SHP77 treated with DMSO at 0.1 percent for 48 hours (cell line): ENCODE data around the gene B3GAT3.
A peak's percentile ranks its signal among the peaks of the same experiment; 100 is the strongest.
"Not testable (repeated sequence)": the region's sequence is repeated elsewhere in the genome, so short reads cannot be mapped to it uniquely, and the experiment has no call there.

Source experiments
- DNase-seq: peaks from one replicate; lab custom pipeline; 2025; lab: John Stamatoyannopoulos, UW

Gene B3GAT3

DNA sequence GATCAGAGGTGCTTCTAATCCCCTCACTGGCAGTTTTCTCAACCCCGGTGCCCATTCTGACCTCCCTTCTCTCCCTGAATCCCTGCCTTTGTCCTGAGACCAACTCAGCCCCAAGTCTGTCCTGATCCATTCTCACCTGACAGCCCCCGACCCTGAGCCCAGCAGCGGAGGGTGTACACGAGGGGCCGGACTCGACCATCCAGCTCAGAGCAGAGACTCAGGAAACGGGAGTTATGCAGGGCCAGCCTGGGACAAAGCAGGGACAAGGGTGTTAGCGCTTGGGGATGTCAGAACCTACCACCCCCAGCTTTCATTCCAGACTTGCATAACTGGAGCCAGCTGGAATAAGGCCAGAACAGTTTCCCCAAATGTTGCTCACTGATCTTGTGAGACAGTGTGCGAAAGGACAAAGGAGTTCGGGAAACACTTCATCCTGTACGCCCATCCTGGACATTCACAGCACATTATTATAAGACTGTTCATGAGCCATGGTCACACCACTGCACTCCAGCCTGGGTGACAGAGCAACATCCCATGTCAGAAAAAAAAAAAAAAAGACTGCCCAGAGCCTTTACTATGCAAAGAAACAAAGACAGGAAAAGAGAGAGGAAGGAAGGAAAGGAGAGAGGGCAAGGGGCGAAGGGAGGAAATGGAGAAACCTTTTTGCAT lies 44.6 kb downstream of the B3GAT3 start:
- DNase-seq, result no peak

DNA sequence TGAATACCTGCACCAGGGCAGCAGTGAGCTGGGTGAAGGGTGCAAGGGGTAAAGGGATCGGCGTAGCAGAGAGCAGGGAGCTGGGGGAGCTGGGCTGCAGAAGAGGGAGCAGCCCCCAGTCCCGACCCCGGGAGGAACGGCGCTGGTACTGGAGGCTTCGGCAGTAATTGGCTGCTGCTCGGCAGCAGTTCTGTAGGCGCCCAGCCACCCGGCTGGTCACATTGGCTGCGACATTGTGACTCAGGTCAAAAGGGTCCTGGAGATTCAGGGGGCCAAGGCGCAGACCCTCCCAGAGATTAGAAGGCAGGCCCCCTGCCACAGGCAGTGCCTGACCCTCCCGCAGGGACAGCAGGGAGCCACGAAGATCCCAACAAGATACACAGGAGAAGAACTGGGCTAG lies 45.9 kb downstream of the B3GAT3 start:
- no peak for DNase-seq

DNA sequence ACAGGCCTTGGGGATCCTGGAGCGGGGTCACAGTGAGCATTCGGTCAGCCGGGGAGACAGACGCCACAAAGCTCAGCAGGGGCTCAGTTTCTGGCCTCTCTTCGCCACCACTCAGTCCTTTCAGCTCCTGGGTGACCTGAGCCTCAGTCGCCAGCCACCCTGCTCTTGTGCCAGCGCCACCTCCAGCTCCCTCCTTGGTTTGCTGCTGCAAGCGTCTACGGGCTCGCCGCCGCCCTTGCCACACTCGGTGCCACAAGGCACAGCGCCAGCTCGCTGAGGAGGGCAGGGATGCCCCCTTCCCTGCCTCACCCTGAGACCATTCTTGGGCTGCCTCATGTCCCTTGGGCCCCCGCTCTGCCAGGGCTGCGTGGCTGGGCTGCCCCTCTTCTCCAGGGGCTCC lies 46.6 kb downstream of the B3GAT3 start:
- DNase-seq, result no peak

DNA sequence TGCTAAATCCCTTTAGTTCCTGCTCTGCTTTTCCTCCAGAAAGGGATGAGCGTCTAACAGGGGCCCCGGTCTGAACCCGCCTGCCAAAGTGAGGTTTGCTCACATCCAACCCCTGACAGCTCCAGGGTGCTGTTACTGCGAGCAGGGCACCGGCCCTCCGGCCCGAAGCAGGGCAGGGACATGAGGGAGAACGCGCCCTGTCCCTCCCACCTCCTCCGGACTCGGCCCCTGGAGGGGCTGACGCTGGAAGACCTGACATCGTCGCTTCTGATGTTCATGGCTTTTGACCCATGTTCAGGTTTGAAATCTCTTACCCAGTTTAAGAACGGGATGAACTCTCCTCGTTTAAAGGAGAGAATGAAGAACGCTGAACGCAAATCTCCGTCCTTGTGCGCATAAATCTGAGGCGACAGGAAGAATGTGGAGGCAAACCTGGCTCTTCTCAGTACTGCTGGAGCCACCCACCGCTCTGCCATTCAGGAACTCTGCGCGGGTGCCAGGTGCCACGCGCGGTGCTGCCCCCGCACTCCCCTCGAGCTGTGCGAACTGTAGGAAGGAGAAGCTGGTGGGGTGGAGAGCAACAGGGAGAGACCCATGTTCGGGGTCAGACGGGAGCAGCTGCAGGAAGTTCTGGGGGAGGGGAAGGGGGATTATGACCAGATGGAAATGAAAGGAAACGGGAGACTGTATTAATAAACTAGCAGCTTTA lies 47.3 kb downstream of the B3GAT3 start:
- DNase-seq, result no peak

DNA sequence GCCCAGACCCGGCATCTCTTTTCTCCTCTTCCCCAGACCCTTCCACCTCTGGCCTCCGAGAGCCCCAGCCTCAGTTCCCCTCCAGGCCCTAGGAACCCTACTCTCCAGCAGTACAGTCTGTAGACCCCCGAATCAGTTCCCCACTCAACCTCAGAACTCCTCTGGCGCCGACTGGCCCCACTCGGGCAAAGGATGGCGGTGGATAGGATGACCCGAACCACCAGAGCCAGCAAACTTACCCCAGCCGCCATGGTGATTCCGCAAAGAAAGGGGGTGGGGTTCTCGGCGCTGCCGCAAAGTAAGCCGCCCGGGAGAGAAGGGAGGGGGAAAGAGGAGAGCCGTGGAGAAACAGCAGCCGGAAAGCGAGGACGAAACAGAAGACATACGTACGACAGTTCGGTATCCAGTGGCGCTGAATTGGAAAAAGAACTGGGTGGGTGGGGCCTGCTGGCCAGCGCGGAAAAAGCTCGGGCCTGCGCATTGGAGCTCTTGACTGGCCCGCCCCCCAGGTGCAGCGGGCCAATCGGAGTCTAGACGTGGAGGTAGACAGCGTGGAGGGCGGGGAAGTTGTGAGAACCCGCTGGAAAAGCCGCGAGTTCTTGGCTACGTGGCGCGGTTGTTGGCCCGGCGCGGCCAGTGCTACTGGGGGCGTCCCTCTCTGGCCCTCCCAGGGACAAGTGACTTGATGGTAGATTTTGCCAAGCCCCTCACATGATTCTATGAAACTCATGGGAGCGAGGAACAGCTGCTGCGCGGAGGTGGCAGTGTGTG lies 48.0 kb downstream of the B3GAT3 start, which contains the start of gene EEF1G:
TSS of gene EEF1G (minus strand) at position 300 of the 771 bp plus-strand sequence. CDS start at position 251, 49 bp downstream.
- peak; percentile 99 for DNase-seq

DNA sequence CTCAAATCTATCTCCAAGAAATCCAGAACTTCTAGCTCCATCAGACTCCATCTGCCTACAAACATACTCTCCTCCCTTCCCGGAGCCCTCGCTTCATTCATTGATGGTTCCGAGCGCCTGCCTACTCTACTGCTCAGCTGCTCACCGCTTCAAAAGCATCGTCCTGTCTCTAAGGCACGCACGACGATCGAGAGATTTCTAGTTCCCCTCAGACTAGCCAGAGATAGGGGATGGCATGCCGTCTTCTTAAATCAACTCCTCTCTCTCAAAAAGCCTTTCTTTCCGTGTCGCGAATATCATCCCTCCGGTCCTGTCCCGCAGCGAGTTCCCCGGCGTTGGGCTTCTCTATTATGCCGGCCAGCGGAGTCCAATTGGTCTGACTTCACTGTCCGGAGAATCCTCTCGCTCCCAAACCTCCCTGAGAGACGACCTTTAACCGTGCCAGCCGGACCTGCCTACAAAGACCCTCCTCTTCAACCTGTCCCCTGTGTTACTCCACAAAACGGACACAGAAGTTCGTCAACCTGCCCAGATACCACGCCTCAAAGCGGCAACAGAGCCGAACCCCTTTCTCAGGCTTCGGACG lies 48.7 kb downstream of the B3GAT3 start:
- DNase-seq, result no peak

DNA sequence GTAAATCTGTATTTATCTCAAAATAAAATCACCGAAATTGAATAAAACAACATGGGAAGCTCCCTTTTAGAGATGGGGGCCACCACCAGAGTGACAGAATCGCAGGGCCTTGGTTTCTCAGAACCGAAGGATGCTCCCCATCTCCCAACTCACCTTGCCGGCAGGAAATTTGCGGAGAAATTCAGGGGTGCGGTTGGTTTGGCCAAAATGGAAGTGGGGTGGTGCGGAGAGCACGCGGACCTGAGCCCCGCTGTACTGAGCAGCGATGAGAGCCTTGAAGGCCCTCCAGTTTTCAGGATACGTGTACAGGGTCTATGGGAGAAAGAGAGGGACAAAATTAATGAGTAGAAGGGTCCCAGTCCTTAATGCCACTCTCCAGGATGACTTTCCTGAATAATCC lies 49.4 kb downstream of the B3GAT3 start:
- DNase-seq, result no peak

DNA sequence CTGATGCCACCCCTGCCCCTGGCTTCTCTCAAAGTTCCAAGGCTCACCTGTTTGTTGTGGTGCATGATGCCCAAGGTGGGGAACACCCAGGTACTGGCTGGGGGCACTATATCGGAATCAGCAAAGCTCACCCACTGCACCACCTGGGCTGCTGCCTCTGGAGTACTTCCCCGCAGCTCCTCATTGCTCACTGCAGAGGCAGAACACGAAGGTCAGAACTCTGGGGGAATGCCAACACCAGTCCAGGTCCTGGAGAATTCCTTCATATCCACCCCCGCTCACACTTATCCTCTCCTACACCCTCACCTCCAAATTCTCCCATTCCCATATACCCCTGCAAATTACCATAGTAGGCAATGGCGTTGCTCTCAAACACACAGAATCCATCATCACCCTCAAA lies 50.3 kb downstream of the B3GAT3 start:
- not testable (repeated sequence) for DNase-seq

DNA sequence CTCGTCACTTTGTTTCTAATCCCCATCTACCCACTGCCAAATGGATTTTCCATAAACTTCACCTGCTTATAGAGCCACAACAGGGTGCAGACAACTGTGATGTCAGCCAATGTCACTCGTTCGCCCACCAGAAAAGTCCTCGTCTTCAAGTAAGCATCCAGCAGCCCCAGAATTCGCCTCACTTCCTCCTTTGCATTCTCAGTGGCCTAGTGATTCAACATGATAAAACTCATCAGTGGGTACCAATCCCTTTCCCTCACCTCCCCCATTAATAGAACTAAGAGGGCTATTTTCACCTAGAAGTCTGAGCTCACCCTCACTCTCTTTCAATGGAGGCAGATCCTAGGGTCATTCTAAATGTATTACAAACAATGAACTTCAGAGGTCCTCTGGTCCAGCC lies 50.9 kb downstream of the B3GAT3 start:
- DNase-seq, result not testable (repeated sequence)

DNA sequence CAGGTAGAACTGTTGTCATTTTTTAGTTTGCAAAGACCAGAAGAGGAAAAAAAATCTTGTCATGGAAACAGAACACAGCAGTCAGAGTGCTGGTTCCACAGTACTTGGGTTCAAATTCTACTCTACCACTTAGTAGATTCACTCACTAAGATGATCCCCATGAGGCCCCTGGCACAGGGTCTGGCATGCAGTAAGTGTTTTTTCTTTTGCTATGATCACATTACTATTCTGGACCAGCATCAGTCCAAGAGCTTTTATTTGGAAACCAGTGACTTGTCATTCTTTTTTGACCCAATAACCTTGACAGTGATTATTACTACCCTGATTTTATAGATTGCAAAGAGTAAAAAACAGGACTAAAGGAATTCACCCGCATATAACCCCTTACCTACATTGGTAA lies 52.2 kb downstream of the B3GAT3 start:
- DNase-seq, result no peak

DNA sequence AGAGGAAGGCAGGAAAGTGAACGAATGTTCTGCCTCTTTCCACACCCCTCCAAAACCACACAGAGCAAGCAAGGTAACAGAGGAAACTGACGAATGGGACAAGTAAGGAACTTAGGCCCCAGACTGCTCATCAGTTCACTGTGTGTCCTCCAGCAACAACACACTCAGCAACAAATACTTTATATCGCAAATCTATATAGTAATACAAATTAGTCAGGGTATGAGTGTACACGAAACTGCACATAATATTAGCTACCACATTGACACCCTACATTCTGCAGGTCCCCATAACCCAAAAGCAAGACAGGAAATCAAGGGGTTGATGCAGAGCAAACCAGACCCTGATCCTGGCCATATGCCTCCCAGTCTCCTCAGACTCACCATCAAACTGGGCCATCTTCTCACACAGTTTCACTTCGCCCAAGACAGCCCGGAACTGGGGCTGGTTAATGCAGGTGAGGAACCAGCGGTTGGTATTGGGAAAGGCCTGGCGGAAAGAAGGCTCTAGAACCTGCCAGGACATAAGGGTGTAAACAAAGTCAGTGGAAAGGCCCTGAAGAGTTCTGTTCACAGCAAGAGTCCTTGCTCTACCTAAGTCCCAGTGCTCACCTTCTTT lies 54.7 kb downstream of the B3GAT3 start:
- DNase-seq, result no peak

DNA sequence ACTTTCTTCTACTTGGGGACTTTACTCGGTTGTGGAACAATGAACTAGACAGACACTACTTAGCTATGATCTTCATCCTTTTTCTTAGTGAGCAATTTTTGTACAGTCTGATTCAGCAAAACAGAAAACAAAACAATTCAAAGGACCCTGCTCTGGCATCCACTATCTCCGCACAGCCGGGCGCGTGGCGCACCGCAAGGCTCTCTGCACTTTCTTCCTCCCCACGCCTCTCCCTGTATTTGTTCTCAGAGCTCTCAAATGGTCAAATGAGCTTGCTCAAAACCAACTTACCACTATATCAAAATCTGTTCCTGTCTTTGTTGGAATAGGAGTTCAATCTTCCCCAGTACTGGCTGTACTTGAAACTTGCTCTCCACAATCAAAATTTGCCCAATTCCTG lies 55.5 kb downstream of the B3GAT3 start:
- DNase-seq, result no peak
